Activated CD4-positive, alpha-beta T cell treated with anti-CD3 and anti-CD28 coated beads for 4 hours (primary cell): Measurements from ENCODE around the gene DUS1L.

Source experiments
- DNase-seq, 2 donors: peaks; one replicate each; pipeline ENCODE4 v3.0.0-alpha.2; 2020

DUS1L gene

GRCh38 chr17:82076018-82076784 is 10.6 kb upstream of the DUS1L start:
- no peak for DNase-seq

DNA sequence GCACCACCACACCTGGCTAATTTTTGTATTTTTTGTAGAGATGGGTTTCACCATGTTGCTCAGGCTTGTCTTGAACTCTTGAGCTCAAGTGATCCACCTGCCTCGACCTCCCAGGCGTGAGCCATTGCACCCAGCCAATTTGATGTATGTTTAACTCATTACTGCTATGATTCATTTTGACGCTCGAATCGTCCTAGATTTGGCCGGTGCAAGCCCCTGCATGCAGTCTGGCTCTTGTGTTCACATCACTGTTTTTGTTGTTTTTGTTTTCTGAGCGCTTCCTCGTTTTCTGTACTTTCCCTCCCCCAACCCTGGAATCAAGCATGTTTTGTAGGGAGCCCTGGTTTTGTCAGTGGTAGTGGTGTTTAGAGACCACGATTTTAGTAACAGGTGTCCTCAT is 7.8 kb upstream of the DUS1L start:
- no peak for DNase-seq

DNA sequence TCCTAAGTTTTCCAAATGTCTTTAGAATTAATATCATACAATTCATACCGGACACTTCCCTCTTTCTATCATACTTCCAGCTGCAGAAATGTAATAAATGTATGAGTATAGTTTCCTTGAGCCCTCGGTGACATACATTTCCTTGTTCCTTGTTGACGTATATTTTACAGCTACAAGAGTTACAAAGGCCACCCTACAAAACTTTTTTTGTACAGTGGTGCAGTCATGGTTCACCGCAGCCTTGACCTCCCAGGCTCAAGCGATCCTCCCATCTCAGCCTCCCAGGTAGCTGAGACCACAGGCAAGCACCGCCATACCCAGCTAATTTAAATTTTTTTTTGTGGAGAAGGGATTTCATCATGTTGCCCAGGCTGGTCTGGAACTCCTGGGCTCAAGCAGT is 7.2 kb upstream of the DUS1L start:
- DNase-seq, result no peak

DNA sequence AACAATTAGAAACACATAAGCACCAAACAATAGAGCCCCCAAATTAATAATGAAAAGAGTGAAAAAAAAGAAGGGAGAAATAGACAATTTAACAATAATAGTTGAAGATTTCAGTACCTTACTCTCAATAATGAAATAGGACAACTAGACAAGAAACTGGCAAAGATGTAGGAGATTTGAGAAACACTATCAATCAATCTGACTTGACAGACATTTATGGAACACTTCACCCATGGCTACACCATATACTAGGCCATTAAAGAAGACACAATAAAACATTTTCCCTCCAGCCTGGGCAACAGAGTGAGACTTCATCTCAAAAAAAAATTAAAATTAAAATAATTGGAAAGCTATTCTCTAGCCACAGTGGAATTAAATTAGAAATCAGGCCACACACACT is 5.0 kb upstream of the DUS1L start:
- DNase-seq, result no peak

GRCh38 chr17:82065193-82065637 is 389 bp downstream of the DUS1L start:
- peak; percentile 45 to 48 for DNase-seq

DNA sequence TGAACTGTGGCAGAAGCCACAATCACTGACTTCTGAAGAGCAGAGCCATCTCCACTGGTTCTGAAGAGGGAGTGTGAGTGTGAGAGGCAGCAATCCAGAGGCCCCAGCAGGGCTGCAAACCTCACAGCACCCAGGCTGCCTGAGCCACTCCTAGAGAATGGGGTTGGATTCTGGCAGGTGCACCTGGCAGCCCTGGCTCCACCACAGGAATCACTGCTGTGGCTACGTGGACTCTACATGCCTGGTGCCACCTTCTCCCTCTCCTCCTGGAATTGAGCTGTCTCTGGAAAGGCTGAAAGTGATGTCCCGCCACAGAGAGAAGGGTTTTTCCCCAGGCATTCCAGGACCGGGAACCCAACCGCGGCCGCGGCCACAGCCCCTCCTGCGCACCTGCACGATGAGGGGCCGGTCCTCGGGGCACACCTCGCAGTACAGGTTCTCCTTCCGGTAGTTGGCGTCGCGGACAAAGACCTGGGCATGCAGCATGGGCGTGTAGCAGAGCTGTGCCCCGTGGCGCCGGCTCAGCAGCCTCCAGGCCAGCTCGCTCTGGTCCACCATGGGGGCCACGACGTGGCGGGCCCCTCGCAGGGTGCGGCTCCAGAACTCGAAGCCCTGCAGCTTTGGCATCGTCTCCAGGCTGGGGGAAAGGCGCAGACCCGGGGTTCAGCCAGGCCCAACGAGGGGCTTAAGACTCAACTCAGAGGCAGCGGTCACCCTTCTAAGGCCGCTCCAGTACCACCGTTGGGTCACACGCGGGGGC is 991 bp downstream of the DUS1L start:
- no peak for DNase-seq

GRCh38 chr17:82063424-82064415 is 1.9 kb downstream of the DUS1L start:
- DNase-seq, result no peak

DNA sequence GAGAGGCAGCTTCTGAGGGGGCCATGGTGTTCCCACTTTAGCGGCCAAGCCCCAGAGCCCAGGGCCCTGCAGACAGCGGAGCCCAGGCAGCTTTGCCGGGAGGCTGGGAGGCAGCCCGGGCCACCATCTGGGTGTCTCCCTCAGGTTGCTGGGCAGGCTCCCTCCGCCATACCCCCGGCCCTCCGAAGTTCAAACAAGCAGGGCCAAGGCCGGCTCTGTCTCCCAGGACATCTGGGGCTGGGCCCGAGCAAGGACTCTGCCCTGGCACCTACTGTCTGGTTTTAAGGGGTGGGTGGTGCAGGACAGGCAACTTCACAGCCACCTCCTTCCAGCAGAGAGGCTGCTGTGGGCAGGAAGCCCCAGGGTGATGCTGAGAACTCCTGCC is 2.6 kb downstream of the DUS1L start:
- DNase-seq, result no peak

GRCh38 chr17:82062076-82062983 is 3.3 kb downstream of the DUS1L start:
- no peak for DNase-seq

DNA sequence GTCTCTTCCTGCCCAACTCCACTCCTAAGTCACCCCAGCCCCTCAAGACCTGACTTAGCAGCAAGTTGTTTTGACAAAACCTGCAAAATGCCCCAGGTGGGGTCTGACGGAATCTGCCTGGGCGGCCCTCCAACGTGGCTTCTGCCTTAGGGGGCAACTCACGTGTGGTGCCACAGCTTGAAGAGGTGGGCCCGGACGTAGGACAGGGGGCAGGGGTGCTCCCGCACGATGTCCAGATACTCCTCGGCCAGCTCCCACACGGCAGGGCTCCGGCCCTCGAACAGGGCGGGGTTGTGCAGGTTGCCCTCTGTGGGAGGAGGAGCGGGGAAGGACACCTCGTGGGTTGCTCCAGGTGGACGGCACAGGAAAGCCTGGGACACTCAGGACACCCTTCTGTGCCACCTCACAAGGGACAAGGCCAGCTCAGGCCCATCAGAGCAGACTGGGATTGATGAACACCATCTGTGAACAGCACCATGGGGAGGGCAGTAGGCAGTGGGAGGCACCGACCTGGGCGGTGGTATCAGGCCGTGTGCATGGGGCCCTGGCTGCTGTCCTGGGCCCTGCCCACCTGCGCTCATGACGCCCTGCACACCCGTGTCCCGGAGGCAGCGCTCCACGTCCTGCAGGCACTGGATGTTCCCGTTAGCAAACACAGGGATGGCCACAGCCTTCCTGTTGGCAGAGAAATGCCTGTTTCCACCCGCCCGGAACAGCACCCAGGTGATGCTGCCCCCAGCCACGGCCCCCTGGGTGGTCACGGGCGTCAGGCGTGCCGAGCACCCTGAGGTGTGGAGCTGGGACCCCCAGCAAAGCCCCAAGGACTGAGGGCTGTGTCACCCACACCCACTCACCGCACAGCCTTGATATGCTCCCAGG is 4.3 kb downstream of the DUS1L start:
- DNase-seq, result no peak

- no peak for DNase-seq
Observed at GRCh38 chr17:82060614-82061013, 5.0 kb downstream of the DUS1L start.

- DNase-seq, result no peak
Observed at GRCh38 chr17:82060001-82060380, 5.6 kb downstream of the DUS1L start.

GRCh38 chr17:82059272-82060000 is 6.2 kb downstream of the DUS1L start:
- no peak for DNase-seq

GRCh38 chr17:82058855-82059249 is 6.8 kb downstream of the DUS1L start:
- DNase-seq, result no peak

GRCh38 chr17:82058230-82058854 is 7.3 kb downstream of the DUS1L start:
- DNase-seq, result no peak

DNA sequence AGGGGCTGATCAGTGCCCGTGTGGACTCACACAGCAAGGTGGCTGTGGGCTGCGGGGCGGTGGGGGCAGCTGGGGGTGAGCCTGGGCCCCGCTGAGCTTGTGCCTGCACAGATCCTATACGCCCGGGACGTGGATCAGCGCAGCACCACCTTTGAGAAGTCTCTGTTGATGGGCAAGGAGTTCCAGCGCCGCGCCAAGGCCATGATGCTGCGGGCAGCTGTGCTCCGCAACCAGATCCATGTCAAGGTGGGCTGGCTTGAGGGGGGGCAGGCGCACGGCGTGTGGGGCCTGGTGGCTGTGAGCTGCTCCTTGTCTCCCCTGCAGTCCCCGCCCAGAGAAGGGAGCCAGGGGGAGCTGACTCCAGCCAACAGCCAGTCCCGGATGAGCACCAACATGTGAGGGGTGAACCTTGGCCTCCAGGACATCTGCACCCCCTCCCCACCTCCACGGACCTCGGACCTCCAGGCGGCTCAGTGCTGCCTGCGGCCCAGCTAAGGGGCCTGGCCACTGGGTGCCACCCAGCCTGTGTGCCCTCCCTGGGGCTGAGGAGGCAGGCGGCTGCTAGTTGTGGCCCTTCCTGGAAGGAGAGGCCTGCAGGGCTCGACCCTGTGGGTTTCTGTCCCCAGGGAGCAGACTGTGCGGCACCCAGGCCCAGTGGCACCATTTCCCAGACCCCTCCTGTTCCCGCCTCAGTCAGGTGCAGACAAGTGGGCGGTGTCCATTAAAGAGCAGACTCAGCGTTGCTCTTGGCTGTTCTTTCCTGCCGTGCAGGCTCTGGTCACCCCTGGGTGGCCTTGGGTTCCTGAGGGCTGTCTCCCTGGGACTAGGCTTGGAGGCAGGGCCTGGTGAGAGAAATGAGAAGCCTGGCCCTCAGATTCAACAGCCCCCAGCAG is 8.6 kb downstream of the DUS1L start:
- DNase-seq, result no peak

DNA sequence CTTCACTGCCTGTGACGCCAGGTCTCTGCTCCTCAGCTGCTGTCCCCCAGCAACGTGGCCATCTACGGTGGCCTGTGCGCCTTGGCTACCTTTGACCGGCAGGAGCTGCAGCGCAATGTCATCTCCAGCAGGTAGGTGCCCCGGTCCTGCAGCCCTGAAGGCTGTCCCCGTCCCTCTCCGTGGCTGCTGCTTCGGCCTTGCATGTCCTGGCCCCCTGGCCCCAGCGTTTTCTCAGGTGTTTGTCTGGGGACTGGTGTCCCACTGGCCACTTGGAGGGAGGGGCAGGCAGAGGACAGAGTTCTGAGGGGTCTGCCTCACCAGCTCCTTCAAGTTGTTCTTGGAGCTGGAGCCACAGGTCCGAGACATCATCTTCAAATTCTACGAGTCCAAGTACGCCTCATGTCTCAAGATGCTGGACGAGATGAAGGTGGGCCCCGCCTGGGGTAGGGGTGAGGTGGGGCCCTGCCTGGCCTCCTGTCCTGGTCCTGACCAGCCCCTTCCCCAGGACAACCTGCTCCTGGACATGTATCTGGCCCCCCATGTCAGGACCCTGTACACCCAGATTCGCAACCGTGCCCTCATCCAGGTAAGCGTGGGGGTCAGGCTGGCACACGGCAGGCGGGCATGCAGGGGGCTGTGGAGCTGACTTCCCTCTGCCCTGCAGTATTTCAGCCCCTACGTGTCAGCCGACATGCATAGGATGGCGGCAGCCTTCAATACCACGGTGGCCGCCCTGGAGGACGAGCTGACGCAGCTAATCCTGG is 9.5 kb downstream of the DUS1L start:
- DNase-seq, result no peak
